HAP-1 (cell line): ENCODE measurements around the gene XIRP1.

Experiments used
- DNase-seq, 2 experiments: peaks; one replicate each; pipeline ENCODE4 v3.0.0-alpha.2; 2016 to 2020; ENCODE audit warnings: low spot score in 2 of 2
- H3K27me3 ChIP-seq: fragments of 250-450 bp; sonication (Bioruptor Pico); 2 replicates; pipeline ENCODE4 v1.5.1; 2020; ENCODE audit warnings: low read depth, mild to moderate bottlenecking, moderate library complexity
- H3K36me3 ChIP-seq: fragments of 250-450 bp; sonication (Bioruptor Pico); replicated peaks from 2 replicates; pipeline ENCODE4 v1.5.1; 2020; ENCODE audit warnings: mild to moderate bottlenecking
- H3K4me1 ChIP-seq: fragments of 250-450 bp; sonication (Bioruptor Pico); 2 replicates; pipeline ENCODE4 v1.5.1; 2020; ENCODE audit warnings: mild to moderate bottlenecking
- H3K4me3 ChIP-seq: fragments of 250-450 bp; sonication (Bioruptor Pico); 2 replicates; pipeline ENCODE4 v1.5.1; 2020; ENCODE audit warnings: mild to moderate bottlenecking, moderate library complexity
- H3K9me3 ChIP-seq: fragments of 250-450 bp; sonication (Bioruptor Pico); 2 replicates; pipeline ENCODE4 v1.5.1; 2020; ENCODE audit warnings: mild to moderate bottlenecking, moderate library complexity
- in situ Hi-C: fragments of 300-500 bp; cut with MboI; formaldehyde crosslinking; loops from 3 replicates; pipeline ENCODE4 v1.14.3; 2020; ENCODE audit warnings: low sequenced_read_pairs, inconsistent platforms, mixed read lengths

Gene XIRP1

DNA sequence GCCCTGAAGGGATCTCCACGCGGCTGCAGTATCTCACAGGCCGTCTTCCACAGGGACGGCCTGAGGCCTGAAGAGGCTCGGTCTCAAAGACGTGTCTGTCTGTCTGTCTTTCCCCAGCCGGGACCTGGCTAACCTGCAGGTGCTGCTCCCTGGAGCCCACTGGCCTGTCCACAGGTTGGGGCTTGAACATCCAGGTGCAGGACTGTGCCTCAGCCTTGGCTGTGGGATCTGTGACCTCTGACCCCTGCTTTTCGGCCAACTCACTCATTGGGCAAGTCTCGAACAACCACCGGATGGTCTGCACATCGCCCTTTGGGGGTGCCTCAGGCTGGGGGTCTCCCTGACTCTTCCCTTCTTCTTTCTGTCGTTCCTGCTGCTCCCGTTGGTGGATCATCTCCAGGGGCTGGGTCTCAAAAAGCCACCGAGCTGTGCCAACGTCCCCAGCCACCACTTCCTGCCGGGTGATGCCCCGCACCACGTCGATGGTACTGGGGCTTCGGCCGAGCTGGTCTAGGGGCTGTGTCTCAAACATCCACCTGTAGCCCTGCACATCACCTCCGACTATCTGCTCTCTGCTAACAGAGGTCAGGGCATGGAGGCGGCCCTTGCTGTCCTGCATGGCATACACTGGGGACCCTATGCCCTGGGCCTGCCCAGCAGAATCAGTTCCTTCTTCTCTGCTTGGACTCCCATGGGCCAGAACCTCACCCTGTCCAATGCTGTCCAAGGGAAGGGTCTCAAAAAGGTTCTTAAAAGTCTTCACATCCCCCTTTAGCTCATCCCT is 4.8 kb downstream of the XIRP1 start:
- Histone ChIP-seq H3K4me1 (no peaks in the 10 kb centered on the region), H3K4me3 (no peak overlapping the region), H3K36me3 (no peaks in the 10 kb centered on the region), H3K27me3 (no peaks in the 10 kb centered on the region), H3K9me3 (no peaks in the 10 kb centered on the region)
- no peak for DNase-seq
- in situ Hi-C loops, result loop anchor here (5.0 to 10.0 kb wide), 2 partner anchors 107 to 195 kb away; partner anchors contain the start of gene SLC25A38

DNA sequence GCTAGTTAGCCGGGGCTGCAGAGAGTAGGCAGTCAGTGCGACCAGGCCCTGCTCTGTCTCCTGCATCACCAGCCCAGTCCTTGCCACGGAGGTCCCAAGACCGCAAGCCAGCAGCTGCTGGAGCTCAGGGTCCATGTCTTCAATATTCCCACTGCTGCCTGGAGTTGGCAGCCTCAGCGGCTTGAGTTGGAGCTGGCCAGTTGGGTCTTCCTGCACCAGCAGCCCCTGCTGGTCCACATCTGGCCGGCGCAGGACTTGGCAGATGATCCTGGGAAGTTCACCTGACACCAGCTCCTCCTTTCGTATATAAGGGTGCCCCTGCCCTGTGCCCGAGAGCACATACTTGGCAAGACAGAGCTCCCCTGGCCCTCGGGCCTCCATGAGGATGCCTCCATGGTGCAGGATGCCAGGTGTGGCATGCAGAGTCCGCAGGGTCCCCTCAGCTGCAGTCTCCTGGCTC is 5.7 kb downstream of the XIRP1 start:
- Histone ChIP-seq H3K4me3 (no peak overlapping the region), H3K36me3 (no peaks in the 10 kb centered on the region), H3K4me1 (no peaks in the 10 kb centered on the region), H3K27me3 (no peaks in the 10 kb centered on the region), H3K9me3 (no peaks in the 10 kb centered on the region)
- DNase-seq, result no peak
- in situ Hi-C loops, result loop anchor here (5.0 to 10.0 kb wide), 2 partner anchors 108 to 196 kb away; partner anchors contain the start of gene SLC25A38

DNA sequence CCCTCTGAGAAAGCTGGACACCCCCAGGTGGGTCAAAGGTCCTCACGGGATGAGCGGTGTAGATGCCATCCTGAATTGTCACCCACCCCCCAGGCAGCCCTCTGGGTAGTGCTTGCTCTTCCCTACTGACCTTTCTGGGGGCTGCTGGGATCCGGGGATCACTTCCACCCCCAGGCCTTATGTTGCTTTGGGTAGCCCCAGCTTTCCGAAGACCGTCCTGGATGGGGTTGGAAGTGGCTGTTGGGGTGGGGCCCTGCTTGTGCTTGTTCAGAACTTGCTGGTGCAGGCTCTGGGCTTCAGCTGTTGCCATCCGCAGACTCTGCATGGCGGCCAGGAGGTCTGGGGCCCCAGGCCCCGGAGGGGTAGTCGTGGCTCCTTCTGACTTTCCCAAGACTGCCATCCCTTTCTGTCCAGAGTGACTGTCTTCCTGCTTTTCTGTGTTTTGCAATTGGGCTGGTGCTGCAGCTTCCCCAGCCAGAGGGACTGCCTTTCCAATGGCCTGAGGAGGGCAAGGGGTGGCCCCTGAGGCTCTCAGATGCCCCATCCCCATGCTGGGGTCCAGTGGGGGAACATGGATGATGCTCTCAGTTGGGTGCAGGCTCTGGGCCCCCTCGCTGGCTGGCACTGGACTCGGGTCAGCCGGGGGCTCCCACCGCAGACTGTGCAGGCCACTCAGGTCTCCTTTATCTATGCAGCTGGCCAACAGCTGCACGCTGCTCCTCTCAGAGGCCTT is 6.3 kb downstream of the XIRP1 start:
- Histone ChIP-seq H3K4me1 (peaks cover 2% of the 10 kb centered on the region; the same call in 1 of the 2 replicates), H3K9me3 (no peaks in the 10 kb centered on the region), H3K4me3 (no peak overlapping the region), H3K27me3 (no peaks in the 10 kb centered on the region), H3K36me3 (no peaks in the 10 kb centered on the region)
- in situ Hi-C loops, result loop anchor here (5.0 to 10.0 kb wide), 2 partner anchors 109 to 196 kb away; partner anchors contain the start of gene SLC25A38
- no peak for DNase-seq

DNA sequence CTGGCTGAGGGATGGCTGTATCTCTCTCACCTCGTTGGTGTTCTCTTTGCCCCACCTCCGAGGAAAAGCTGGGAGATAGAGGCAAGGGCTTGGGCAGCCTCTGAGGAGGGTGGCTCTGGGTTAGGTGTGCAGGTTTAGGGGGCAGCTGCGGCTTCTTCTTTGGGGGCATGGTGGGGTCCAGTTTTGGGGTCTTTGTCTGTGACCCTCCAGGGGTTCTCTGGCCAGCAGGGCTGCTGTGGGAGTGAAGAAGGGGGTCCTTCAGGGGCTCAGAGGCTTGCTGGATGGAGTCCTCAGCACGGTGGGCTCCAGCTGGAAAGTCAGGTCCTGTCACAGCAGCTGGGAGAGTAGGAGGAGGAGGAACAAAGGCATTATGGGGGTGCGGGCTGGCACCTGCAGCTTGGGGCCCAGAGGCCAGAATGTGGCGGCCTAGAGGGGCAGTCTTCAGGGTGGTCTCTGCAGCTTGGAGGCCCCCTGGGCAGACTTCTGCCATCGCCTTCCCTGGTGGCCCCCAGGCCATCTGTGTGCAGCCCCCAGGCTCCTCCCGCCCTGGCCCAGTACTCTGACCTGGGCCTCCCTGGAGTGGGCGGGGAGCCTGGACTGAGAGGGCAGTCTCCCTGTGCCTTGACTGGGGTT is 7.0 kb downstream of the XIRP1 start:
- no peak for DNase-seq
- Histone ChIP-seq H3K4me1 (peaks cover 6% of the 10 kb centered on the region), H3K4me3 (no peak overlapping the region), H3K27me3 (no peaks in the 10 kb centered on the region), H3K9me3 (no peaks in the 10 kb centered on the region), H3K36me3 (no peaks in the 10 kb centered on the region)
- in situ Hi-C loops, result loop anchor here (5.0 to 10.0 kb wide), 2 partner anchors 109 to 197 kb away; partner anchors contain the start of gene SLC25A38

DNA sequence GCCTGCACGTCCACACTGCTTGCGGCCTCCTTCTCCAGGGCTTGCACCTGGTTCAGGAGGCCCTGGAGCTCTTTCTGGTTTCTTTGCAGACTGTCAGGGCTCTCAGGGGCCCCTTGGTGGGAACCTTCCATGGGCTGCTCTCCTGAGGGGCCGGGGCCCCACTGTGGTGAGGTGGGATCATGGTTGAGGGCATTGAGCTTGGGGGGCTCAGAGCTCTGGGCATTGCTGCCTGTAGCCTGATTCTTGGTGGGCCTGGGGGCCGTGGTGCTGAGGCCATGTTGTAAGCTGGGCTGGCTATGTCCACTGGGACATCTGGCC is 7.5 kb downstream of the XIRP1 start:
- H3K36me3 ChIP-seq, result no peaks in the 10 kb centered on the region
- in situ Hi-C loops, result loop anchor here (5.0 to 10.0 kb wide), 2 partner anchors 110 to 197 kb away; partner anchors contain the start of gene SLC25A38
- H3K4me3 ChIP-seq, result no peak overlapping the region
- H3K9me3 ChIP-seq, result no peaks in the 10 kb centered on the region
- H3K27me3 ChIP-seq, result no peaks in the 10 kb centered on the region
- peaks cover 9% of the 10 kb centered on the region for H3K4me1 ChIP-seq
- DNase-seq, result no peak

DNA sequence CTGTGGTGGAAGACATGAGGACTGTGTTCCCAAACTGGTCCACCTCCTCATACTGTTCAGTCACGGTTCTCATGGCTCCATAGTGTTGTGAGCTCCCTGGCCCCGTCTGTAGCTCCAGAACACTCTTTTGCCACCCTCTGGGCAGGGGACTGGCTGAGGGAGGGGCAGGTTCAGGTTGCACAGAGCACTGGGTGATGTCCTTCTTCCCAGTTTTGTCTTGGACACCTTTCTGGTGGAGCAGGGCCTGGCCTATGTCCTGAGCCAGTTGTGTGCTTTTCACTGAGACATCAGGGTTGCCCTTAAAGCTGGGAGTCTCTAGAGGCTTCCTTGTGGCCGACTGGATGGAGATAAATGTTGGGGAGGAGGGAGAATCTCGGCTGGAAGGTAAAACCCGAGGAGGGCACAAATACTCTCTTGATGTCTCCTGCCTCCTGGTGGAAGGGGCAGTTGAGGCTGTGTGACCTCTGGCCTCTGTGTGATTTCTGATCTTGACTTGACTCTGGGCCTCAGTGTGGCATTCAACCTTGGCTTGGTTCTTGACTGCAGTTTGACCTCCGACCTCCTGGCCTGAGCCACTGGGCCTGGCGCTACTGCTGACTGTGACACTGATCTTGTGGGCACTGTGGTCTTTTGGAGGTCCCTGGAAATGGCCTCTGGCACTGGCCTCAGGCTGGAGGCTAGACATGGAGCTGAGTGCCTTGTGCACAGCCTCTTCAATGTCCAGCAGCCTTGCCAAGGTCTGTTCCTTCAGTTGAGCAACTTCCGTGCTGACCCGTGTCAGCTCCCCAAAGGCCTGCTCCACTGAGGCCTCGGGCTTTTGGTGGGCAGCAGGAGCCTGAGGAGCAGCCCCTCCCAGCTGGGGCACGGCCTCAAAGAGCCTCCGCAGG is 8.1 kb downstream of the XIRP1 start:
- peaks cover 9% of the 10 kb centered on the region for H3K4me1 ChIP-seq
- in situ Hi-C loops, result loop anchor here (10.0 kb wide), 1 partner anchor 110 kb away; no protein-coding TSS in a partner anchor
- no peaks in the 10 kb centered on the region for H3K9me3 ChIP-seq
- no peak overlapping the region for H3K4me3 ChIP-seq
- DNase-seq, result no peak
- no peaks in the 10 kb centered on the region for H3K27me3 ChIP-seq
- no peaks in the 10 kb centered on the region for H3K36me3 ChIP-seq

DNA sequence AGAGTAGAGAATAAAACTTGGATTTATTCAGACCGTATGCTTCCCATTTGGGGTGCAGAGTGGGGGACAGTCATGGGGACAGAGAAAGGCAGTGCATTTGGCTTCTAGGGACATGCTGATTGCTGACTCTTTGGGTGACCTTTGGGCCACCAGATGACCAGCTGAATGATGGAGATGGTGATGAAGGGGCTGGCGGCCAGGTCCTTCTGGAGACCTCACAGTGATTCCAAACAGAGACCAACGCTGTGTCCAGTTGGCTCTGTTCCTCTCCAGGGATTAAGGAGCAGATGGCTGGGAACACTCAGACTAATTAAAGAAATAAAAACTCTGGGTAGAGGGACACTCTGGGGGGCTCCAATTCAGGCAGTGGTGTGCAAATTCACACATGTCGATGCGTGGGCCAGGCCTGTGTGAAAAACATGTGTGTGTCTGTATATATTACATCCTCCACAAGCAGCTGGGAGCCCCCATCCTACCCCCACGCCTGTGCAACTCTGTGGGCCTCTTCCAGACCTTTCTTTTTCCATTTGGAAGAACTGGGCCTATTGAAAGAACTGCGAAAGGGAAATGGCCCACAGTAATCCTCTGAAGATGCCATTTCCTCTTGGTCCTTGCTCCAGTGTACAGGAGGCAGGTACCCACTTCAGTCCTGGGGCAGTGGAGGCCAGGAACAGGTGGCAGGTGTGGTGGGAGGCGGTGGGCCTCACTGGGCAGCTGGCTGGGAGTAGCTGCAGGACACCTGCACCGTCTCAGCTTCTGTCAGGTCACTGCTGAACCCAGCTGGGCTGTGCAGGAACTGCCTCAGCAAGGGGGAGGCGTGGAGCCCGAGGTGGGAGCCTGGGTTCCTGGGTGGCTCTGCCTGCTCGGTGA is 8.9 kb downstream of the XIRP1 start:
- no peak overlapping the region for H3K4me3 ChIP-seq
- H3K36me3 ChIP-seq, result no peaks in the 10 kb centered on the region
- H3K9me3 ChIP-seq, result no peaks in the 10 kb centered on the region
- H3K4me1 ChIP-seq, result peaks cover 10% of the 10 kb centered on the region
- H3K27me3 ChIP-seq, result no peaks in the 10 kb centered on the region
- DNase-seq, result no peak
- in situ Hi-C loops, result loop anchor here (10.0 kb wide), 1 partner anchor 111 kb away; no protein-coding TSS in a partner anchor

DNA sequence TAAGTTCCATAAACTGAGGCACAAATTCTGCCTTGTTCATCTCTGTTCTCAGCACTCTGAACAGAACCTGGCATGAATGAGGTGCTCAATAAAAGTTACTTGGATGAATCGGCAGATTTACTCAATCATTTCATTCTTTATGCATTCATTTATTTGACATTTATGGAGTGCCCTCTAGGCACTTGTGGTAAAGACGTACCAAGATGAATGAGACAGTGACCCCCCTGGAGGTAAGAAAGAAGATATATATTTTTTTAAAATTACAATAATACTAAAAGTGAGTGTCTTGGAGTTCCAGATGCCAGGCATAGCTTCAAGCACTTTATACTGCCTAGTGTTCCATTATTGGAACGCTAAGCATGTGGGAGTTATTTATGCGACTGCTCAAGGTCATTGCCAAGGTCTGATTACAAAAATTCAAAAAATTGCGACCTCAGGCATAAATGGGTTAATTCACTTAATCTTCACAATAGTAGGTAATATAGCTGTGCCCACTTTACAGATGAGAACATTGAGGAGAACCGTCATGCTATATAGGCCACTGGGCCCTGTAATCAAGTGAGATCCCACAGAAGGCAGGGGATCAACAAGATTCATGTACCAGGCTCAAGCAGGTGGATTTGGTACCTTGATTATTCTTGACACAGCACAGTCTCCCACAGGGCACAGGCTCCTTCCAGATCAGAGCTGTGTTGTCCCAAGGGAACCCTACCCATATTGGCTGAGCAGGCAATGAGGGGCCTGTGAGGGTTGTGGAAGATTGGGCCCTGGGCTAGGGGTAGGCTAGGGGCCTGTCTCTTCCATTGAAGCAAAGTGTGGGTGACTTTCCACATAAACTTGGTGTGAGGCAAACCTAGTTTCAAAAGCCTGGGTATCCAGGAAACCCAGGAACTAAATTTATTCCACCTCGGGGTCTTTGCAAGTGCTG is 10.7 kb downstream of the XIRP1 start:
- H3K9me3 ChIP-seq, result no peaks in the 10 kb centered on the region
- in situ Hi-C loops, result loop anchor here (10.0 kb wide), 1 partner anchor 113 kb away; no protein-coding TSS in a partner anchor
- H3K27me3 ChIP-seq, result no peaks in the 10 kb centered on the region
- no peaks in the 10 kb centered on the region for H3K36me3 ChIP-seq
- peaks cover 15% of the 10 kb centered on the region for H3K4me1 ChIP-seq
- H3K4me3 ChIP-seq, result no peak overlapping the region
- DNase-seq, result no peak

DNA sequence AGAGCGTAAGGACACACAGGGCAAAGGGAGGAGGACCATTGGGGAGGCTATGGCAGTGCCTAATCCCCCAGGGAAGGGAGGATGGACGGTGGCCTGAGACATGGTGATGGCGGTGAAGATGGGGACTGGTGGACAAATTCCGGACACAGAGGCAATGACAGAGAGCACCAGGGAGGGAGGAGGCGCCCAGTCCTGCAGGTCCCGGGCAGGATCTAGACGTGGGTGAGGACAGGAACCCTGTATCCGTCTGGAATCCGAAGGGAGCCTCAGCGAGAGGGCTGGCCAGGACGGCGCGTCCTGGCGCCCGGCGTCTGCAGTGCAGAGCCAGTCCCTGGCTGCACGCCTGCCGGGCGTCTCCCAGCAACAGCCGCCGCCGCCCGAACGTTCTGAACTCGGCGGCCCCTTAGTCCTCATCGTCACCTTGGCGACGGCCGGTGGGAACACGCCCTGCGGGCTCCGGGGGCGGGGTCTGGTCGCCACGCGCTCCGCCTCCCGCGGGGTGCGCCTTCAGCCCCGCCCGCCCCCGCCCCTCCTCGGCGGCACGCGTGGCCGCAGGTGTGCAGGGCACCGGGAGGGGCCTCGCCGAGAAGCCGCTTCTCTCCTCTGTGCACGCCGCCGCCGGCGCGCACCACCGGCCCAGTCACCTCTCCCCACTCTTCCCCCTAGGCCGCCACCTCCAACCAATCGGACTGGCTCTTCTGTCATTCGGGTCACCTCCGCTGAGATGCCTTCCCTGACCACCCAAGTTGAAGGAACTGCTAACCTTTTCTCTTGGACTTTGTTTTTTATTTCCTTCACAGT is 11.6 kb downstream of the XIRP1 start:
- H3K9me3 ChIP-seq, result no peaks in the 10 kb centered on the region
- in situ Hi-C loops, result loop anchor here (10.0 kb wide), 1 partner anchor 114 kb away; no protein-coding TSS in a partner anchor
- H3K36me3 ChIP-seq, result no peaks in the 10 kb centered on the region
- peak; percentile 82 to 91 for DNase-seq
- no peaks in the 10 kb centered on the region for H3K27me3 ChIP-seq
- peaks cover 15% of the 10 kb centered on the region for H3K4me1 ChIP-seq
- peak overlapping the region; percentile 27 for H3K4me3 ChIP-seq

DNA sequence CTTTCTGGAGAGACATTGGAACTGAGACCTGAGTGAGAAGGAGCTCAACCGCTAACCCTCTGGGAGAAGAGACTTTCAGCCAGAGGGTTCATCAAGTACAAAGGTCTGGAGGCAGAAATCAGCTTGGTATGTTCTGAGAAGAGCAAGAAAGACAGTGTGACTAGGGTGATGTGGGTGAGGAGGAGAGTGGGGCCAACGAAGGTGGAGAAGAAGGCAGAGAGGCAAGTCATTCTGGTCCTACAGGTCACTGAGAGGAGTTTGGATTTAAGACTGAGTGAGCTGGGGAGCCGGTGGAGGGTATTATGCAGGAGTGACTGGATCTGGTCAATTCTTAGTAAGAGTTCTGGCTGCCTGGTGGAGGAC is 12.2 kb downstream of the XIRP1 start:
- peak overlapping the region; percentile 27 for H3K4me3 ChIP-seq
- H3K4me1 ChIP-seq, result peaks cover 15% of the 10 kb centered on the region
- H3K27me3 ChIP-seq, result no peaks in the 10 kb centered on the region
- in situ Hi-C loops, result loop anchor here (10.0 kb wide), 1 partner anchor 115 kb away; no protein-coding TSS in a partner anchor
- no peaks in the 10 kb centered on the region for H3K9me3 ChIP-seq
- DNase-seq, result no peak
- no peaks in the 10 kb centered on the region for H3K36me3 ChIP-seq

DNA sequence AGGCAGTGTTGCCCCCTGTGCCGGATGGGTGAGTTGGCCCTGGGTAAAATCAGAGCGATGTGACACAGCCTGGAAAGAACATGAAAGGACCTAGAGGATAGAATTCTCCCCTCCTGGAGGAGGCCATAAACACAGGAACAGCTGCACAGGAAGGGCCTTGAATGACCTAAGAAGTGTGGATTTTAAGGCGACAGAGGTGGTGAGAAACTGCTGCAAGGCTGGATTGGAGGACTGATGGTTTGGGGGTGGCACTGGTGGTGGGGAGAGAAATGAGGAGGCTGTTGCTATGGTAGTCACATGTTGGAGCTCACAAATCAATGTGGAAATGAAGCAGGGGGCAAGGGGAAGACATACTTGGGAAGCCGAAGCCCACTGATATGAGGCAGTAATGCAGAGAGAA is 13.8 kb downstream of the XIRP1 start:
- no peaks in the 10 kb centered on the region for H3K27me3 ChIP-seq
- H3K9me3 ChIP-seq, result peaks cover 5% of the 10 kb centered on the region; the same call in 1 of the 2 replicates
- no peak for DNase-seq
- peak overlapping the region; percentile 35; the same call in 1 of the 2 replicates for H3K4me3 ChIP-seq
- H3K36me3 ChIP-seq, result no peaks in the 10 kb centered on the region
- H3K4me1 ChIP-seq, result peaks cover 15% of the 10 kb centered on the region
- in situ Hi-C loops, result no loop called here
